Measurements from ENCODE around the gene ACER3. TPM values are rescaled to one million over a fixed set of nuclear protein-coding genes. Genes with fewer than 3 reads are reported as not detected.
"Not testable (repeated sequence)": the region's sequence is repeated elsewhere in the genome, so short reads cannot be mapped to it uniquely, and the experiment has no call there.

ACER3 gene
- total RNA-seq, 1 donor from 2014 or later = 14.7 TPM

- no peak for DNase-seq (ENCODE audit: low spot score in 2 of 2)
- FAIRE-seq = no peak
Measured at GRCh38 chr11:76911415-76911808, 50.7 kb downstream of the ACER3 start.

GRCh38 chr11:76916712-76917111 is 56.0 kb downstream of the ACER3 start:
- FAIRE-seq = no peak
- DNase-seq (ENCODE audit: low spot score in 2 of 2) = no peak

- DNase-seq (ENCODE audit: low spot score in 2 of 2) = peak in 1 of 2 donors; percentile 29
- FAIRE-seq = peak; percentile 48
Measured at GRCh38 chr11:76918941-76919386, 58.2 kb downstream of the ACER3 start.

GRCh38 chr11:76919467-76919866 is 58.7 kb downstream of the ACER3 start:
- FAIRE-seq = no peak

GRCh38 chr11:76919887-76920746 is 59.4 kb downstream of the ACER3 start:
- peak; percentile 24 for FAIRE-seq
- peak; percentile 31 to 43 for DNase-seq (ENCODE audit: low spot score in 2 of 2)

More at GRCh38 chr11:76919467-76919866, 58.7 kb downstream of the ACER3 start:
- DNase-seq (ENCODE audit: low spot score in 2 of 2) = no peak

GRCh38 chr11:76927160-76927559 is 66.4 kb downstream of the ACER3 start:
- DNase-seq (ENCODE audit: low spot score in 2 of 2) = no peak
- FAIRE-seq = no peak

- no peak for DNase-seq (ENCODE audit: low spot score in 2 of 2)
- FAIRE-seq = no peak
Measured at GRCh38 chr11:76935042-76935441, 74.3 kb downstream of the ACER3 start.

- DNase-seq (ENCODE audit: low spot score in 2 of 2) (no peak), FAIRE-seq (no peak)
Measured at GRCh38 chr11:76939219-76939631, 78.5 kb downstream of the ACER3 start.

- no peak for DNase-seq (ENCODE audit: low spot score in 2 of 2)
Measured at GRCh38 chr11:76944225-76944624, 83.5 kb downstream of the ACER3 start.

GRCh38 chr11:76946223-76946622 is 85.5 kb downstream of the ACER3 start:
- FAIRE-seq = no peak
- no peak for DNase-seq (ENCODE audit: low spot score in 2 of 2)

More at GRCh38 chr11:76944225-76944624, 83.5 kb downstream of the ACER3 start:
- no peak for FAIRE-seq

- DNase-seq (ENCODE audit: low spot score in 2 of 2) (no peak), FAIRE-seq (no peak)
Measured at GRCh38 chr11:76947190-76947589, 86.5 kb downstream of the ACER3 start.

- DNase-seq (ENCODE audit: low spot score in 2 of 2) (no peak), FAIRE-seq (no peak)
Measured at GRCh38 chr11:76947800-76948199, 87.1 kb downstream of the ACER3 start.

- FAIRE-seq (no peak), DNase-seq (ENCODE audit: low spot score in 2 of 2) (no peak)
Measured at GRCh38 chr11:76955459-76956114, 94.9 kb downstream of the ACER3 start.

- FAIRE-seq = no peak
Measured at GRCh38 chr11:76962583-76963416, 102.1 kb downstream of the ACER3 start.

GRCh38 chr11:76963417-76964168 is 102.9 kb downstream of the ACER3 start:
- FAIRE-seq = not testable (repeated sequence)

More at GRCh38 chr11:76962583-76963416, 102.1 kb downstream of the ACER3 start:
- no peak for DNase-seq (ENCODE audit: low spot score in 2 of 2)

GRCh38 chr11:76972051-76972450 is 111.3 kb downstream of the ACER3 start:
- FAIRE-seq (no peak), DNase-seq (ENCODE audit: low spot score in 2 of 2) (no peak)

More at GRCh38 chr11:76963417-76964168, 102.9 kb downstream of the ACER3 start:
- DNase-seq (ENCODE audit: low spot score in 2 of 2) = not testable (repeated sequence)

- DNase-seq (ENCODE audit: low spot score in 2 of 2) (no peak), FAIRE-seq (no peak)
Measured at GRCh38 chr11:76974179-76974891, 113.6 kb downstream of the ACER3 start.

- DNase-seq (ENCODE audit: low spot score in 2 of 2) = no peak
- no peak for FAIRE-seq
Measured at GRCh38 chr11:76975513-76975912, 114.8 kb downstream of the ACER3 start.

- FAIRE-seq (no peak), DNase-seq (ENCODE audit: low spot score in 2 of 2) (no peak)
Measured at GRCh38 chr11:76977791-76978190, 117.1 kb downstream of the ACER3 start.

All from frontal cortex (tissue), 4 donors.